Breast epithelium (tissue), 3 donors: ENCODE data around the gene TET2.

Experiments used
- POLR2A ChIP-seq: fragments of 450-650 bp; IDR thresholded peaks from one replicate; pipeline ENCODE4 v1.6.1; 2016; ENCODE audit warnings: antibody characterized with exemption, mild to moderate bottlenecking, moderate library complexity
- TF ChIP-seq, protein P1 (sequence below), 3 donors: fragments of 450-650 bp; IDR thresholded peaks; one replicate each; pipeline ENCODE4 v1.5.1; 2016 to 2017; ENCODE audit warnings: antibody characterized with exemption in 3 of 3, mild to moderate bottlenecking in 3 of 3, moderate library complexity in 3 of 3

DNA sequence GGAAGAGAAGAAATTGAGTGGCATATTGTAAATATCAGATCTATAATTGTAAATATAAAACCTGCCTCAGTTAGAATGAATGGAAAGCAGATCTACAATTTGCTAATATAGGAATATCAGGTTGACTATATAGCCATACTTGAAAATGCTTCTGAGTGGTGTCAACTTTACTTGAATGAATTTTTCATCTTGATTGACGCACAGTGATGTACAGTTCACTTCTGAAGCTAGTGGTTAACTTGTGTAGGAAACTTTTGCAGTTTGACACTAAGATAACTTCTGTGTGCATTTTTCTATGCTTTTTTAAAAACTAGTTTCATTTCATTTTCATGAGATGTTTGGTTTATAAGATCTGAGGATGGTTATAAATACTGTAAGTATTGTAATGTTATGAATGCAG, 132.6 kb downstream of the TET2 start:
- no peak for TF ChIP-seq POLR2A
- TF ChIP-seq, protein P1, sequence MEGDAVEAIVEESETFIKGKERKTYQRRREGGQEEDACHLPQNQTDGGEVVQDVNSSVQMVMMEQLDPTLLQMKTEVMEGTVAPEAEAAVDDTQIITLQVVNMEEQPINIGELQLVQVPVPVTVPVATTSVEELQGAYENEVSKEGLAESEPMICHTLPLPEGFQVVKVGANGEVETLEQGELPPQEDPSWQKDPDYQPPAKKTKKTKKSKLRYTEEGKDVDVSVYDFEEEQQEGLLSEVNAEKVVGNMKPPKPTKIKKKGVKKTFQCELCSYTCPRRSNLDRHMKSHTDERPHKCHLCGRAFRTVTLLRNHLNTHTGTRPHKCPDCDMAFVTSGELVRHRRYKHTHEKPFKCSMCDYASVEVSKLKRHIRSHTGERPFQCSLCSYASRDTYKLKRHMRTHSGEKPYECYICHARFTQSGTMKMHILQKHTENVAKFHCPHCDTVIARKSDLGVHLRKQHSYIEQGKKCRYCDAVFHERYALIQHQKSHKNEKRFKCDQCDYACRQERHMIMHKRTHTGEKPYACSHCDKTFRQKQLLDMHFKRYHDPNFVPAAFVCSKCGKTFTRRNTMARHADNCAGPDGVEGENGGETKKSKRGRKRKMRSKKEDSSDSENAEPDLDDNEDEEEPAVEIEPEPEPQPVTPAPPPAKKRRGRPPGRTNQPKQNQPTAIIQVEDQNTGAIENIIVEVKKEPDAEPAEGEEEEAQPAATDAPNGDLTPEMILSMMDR (IDR thresholded peaks at IDR 0.05): no peak
